Parathyroid adenoma (tissue), 2 donors: ENCODE measurements around the gene FAAP100.

ENCODE experiments used
- H2AFZ ChIP-seq: fragments of 300-600 bp; sonication (generic); one replicate; pipeline ENCODE4 v1.7.0; 2017; ENCODE audit warnings: antibody characterized with exemption, mild to moderate bottlenecking
- H3K27ac ChIP-seq: fragments of 300-600 bp; sonication (generic); one replicate; pipeline ENCODE4 v1.7.0; 2017
- H3K27me3 ChIP-seq: fragments of 300-600 bp; sonication (generic); one replicate; pipeline ENCODE4 v1.7.0; 2017; ENCODE audit warnings: low read length; ENCODE audit not compliant: control insufficient read depth, insufficient read depth
- H3K36me3 ChIP-seq: fragments of 300-600 bp; sonication (generic); one replicate; pipeline ENCODE4 v1.7.0; 2017; ENCODE audit warnings: low read length; ENCODE audit not compliant: control insufficient read depth, insufficient read depth
- H3K4me1 ChIP-seq: fragments of 300-600 bp; sonication (generic); one replicate; pipeline ENCODE4 v1.7.0; 2017; ENCODE audit warnings: control low read depth
- H3K4me2 ChIP-seq: fragments of 300-600 bp; sonication (generic); one replicate; pipeline ENCODE4 v1.7.0; 2017; ENCODE audit warnings: low read length
- H3K4me3 ChIP-seq: fragments of 300-600 bp; sonication (generic); one replicate; pipeline ENCODE4 v1.7.0; 2017; ENCODE audit warnings: low read depth, low read length
- H3K79me2 ChIP-seq: fragments of 300-600 bp; sonication (generic); one replicate; pipeline ENCODE4 v1.7.0; 2017; ENCODE audit warnings: control low read depth
- H3K9ac ChIP-seq: fragments of 300-600 bp; sonication (generic); one replicate; pipeline ENCODE4 v1.7.0; 2017; ENCODE audit warnings: mild to moderate bottlenecking
- H3K9me3 ChIP-seq: fragments of 300-600 bp; sonication (generic); one replicate; pipeline ENCODE4 v1.7.0; 2017; ENCODE audit warnings: low read length; ENCODE audit not compliant: control insufficient read depth
- TF ChIP-seq, protein P1 (sequence below): fragments of 300-600 bp; sonication (generic); IDR thresholded peaks from one replicate; pipeline ENCODE4 v1.7.0; 2017; ENCODE audit warnings: antibody characterized with exemption, mild to moderate bottlenecking
- donor health status: primary hyperparathyroidism.

FAAP100 gene

DNA sequence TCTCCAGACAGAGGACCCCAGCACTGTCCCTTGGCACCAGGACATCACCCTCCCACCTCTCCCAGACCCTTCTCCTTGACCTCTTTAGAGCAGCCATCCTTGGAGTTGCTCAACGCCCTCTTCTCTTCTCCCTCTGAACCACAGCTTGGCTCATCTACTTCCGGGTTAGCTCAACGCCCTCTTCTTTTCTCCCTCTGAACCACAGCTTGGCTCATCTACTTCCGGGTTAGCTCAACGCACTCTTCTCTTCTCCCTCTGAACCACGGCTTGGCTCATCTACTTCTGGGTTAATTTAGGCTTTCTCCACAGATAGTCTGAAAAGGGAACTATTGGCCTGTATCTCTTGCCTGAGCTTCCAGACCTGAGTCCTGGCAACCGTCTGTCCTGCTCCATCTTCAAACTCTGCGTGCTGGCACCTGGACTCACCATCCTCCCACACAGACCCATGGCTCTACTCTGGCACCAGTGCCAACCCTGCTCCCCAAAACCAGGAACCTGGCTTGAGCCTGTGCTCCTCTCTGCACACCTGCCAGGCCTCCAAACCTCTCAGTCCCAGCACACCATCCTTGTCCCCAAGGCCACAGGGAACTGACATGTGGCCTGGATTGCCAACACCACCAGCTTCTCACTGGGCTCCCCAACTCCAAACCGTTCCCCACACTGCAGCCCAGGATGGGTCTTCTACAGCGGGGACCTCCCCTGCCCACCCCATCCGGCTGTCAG lies 25.3 kb upstream of the FAAP100 start:
- TF ChIP-seq, protein P1, sequence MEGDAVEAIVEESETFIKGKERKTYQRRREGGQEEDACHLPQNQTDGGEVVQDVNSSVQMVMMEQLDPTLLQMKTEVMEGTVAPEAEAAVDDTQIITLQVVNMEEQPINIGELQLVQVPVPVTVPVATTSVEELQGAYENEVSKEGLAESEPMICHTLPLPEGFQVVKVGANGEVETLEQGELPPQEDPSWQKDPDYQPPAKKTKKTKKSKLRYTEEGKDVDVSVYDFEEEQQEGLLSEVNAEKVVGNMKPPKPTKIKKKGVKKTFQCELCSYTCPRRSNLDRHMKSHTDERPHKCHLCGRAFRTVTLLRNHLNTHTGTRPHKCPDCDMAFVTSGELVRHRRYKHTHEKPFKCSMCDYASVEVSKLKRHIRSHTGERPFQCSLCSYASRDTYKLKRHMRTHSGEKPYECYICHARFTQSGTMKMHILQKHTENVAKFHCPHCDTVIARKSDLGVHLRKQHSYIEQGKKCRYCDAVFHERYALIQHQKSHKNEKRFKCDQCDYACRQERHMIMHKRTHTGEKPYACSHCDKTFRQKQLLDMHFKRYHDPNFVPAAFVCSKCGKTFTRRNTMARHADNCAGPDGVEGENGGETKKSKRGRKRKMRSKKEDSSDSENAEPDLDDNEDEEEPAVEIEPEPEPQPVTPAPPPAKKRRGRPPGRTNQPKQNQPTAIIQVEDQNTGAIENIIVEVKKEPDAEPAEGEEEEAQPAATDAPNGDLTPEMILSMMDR: no peak
- Histone ChIP-seq H3K79me2 (peaks cover 53% of the 10 kb centered on the region), H3K27me3 (no peaks in the 10 kb centered on the region), H3K4me1 (no peaks in the 10 kb centered on the region), H3K4me3 (no peak overlapping the region), H3K9me3 (no peaks in the 10 kb centered on the region), H3K9ac (no peak overlapping the region), H3K4me2 (no peak overlapping the region), H3K27ac (no peak overlapping the region), H2AFZ (no peak overlapping the region), H3K36me3 (no peaks in the 10 kb centered on the region)

DNA sequence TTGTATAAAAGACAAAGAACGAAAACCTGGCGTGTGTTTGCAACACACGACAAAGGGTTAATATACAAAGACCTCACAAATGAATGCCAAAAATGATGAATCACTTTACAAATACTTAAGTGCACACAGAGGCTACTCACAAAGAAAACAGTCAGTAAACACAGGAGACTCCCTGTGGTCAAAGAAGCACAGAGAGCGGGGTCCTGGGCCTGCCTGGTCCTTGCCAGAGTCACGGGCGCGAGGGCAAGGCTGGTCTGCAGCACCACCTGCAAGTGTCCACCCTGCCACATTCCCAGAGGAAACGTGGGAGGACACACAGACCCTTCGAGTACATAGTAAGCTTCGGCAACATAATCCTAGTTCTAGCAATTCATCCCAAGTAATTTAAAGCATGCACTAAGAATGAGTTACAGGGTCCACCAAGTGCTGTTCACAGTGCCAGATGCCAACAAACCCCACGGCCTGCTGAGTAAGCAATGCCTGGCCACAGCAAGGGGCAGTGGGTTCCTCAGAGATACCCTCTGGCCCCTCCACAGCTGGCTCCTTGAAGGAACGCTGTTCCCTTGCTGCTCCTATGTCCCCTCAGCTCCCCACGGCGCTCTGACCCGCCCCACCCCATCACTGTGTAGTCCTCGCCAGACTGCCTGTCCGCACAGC lies 24.6 kb upstream of the FAAP100 start:
- H3K36me3 ChIP-seq: no peaks in the 10 kb centered on the region
- TF ChIP-seq, protein P1: no peak
- H3K4me1 ChIP-seq: no peaks in the 10 kb centered on the region
- no peak overlapping the region for H3K4me2 ChIP-seq
- H2AFZ ChIP-seq: no peak overlapping the region
- H3K27me3 ChIP-seq: no peaks in the 10 kb centered on the region
- no peak overlapping the region for H3K9ac ChIP-seq
- no peak overlapping the region for H3K4me3 ChIP-seq
- peaks cover 46% of the 10 kb centered on the region for H3K79me2 ChIP-seq
- H3K27ac ChIP-seq: no peak overlapping the region
- H3K9me3 ChIP-seq: no peaks in the 10 kb centered on the region

DNA sequence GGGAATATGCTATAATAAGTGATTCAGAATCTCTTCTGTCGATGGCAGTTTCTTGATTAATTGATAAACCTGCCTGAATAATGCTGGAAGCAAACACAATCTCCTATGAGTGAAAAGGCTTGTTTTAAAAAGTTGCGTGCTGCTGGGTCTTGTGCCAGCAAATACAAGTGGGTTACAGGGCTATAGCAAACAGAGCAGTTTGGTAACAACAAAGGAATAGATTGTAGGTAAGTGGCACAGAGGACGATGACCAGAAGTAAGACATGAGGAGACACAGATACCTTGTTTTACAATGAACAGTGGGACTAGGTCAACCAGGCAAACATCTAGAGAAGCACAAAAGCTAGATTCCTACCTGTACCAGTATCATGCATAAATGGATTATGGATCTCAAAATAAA lies 23.7 kb upstream of the FAAP100 start:
- H3K36me3 ChIP-seq: no peaks in the 10 kb centered on the region
- no peak overlapping the region for H3K4me3 ChIP-seq
- peaks cover 39% of the 10 kb centered on the region for H3K79me2 ChIP-seq
- TF ChIP-seq, protein P1: no peak
- H2AFZ ChIP-seq: no peak overlapping the region
- no peaks in the 10 kb centered on the region for H3K4me1 ChIP-seq
- H3K27me3 ChIP-seq: no peaks in the 10 kb centered on the region
- H3K27ac ChIP-seq: no peak overlapping the region
- H3K9me3 ChIP-seq: no peaks in the 10 kb centered on the region
- no peak overlapping the region for H3K4me2 ChIP-seq
- no peak overlapping the region for H3K9ac ChIP-seq

DNA sequence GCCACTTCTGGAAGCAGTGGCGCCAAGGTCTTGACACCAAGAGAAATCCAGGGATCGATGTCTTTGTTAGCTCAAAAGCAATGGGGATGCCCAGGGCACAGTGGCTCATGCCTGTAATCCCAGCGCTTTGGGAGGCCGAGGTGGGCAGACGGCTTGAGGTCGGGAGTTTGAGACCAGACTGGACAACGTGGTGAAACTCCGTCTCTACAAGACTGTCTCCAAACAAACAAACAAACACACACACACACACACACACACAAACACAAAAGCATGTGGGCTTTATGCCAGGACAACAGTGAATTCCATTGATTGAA lies 22.4 kb upstream of the FAAP100 start:
- H3K4me2 ChIP-seq: no peak overlapping the region
- H2AFZ ChIP-seq: no peak overlapping the region
- H3K27me3 ChIP-seq: no peaks in the 10 kb centered on the region
- H3K9ac ChIP-seq: no peak overlapping the region
- no peak overlapping the region for H3K27ac ChIP-seq
- no peaks in the 10 kb centered on the region for H3K36me3 ChIP-seq
- TF ChIP-seq, protein P1: no peak
- no peaks in the 10 kb centered on the region for H3K4me1 ChIP-seq
- peaks cover 29% of the 10 kb centered on the region for H3K79me2 ChIP-seq
- H3K9me3 ChIP-seq: no peaks in the 10 kb centered on the region
- H3K4me3 ChIP-seq: no peak overlapping the region
